Endodermal cell (in vitro differentiated cells): ENCODE data around the gene SLC24A2. TPM values are rescaled to one million over a fixed set of nuclear protein-coding genes. Genes with fewer than 3 reads are reported as not detected.
A peak's percentile ranks its signal among the peaks of the same experiment; 100 is the strongest.
"Not testable (repeated sequence)": the region's sequence is repeated elsewhere in the genome, so short reads cannot be mapped to it uniquely, and the experiment has no call there.

Experiments used
- DNase-seq: peaks from one replicate; pipeline ENCODE4 v3.0.0-alpha.2; 2017
- H3K27ac ChIP-seq: 2 replicates; pipeline ENCODE4 v1.5.1; 2013; ENCODE audit warnings: mild to moderate bottlenecking, low read depth, low read length, moderate library complexity
- H3K27me3 ChIP-seq: 2 replicates; pipeline ENCODE4 v1.6.1; 2013; ENCODE audit warnings: mild to moderate bottlenecking, low read length, moderate library complexity; ENCODE audit not compliant: insufficient read depth, control insufficient read depth, poor library complexity, severe bottlenecking
- H3K36me3 ChIP-seq: 2 replicates; pipeline ENCODE4 v1.7.0; 2013; ENCODE audit warnings: mild to moderate bottlenecking, low read length, moderate library complexity; ENCODE audit not compliant: control insufficient read depth, insufficient read depth
- H3K4me1 ChIP-seq: one replicate; pipeline ENCODE4 v1.7.0; 2013; ENCODE audit warnings: low read length; ENCODE audit not compliant: control insufficient read depth, insufficient read depth
- H3K4me3 ChIP-seq: 2 replicates; pipeline ENCODE4 v1.5.1; 2013; ENCODE audit warnings: mild to moderate bottlenecking, low read length, moderate library complexity
- H3K9ac ChIP-seq: 2 replicates; pipeline ENCODE4 v1.6.1; 2013; ENCODE audit warnings: mild to moderate bottlenecking, low read length, moderate library complexity; ENCODE audit not compliant: poor library complexity, severe bottlenecking; ENCODE audit errors: extremely low read depth
- H3K9me3 ChIP-seq: 2 replicates; pipeline ENCODE4 v1.6.1; 2013; ENCODE audit warnings: mild to moderate bottlenecking, low read length, moderate library complexity; ENCODE audit not compliant: control insufficient read depth
- H3K27ac Mint-ChIP-seq: 2 replicates; pipeline ENCODE4 v1.8.0; 2020; ENCODE audit warnings: mixed read lengths
- H3K27me3 Mint-ChIP-seq: 2 replicates; pipeline ENCODE4 v1.8.0; 2021; ENCODE audit warnings: mild to moderate bottlenecking, mixed read lengths; ENCODE audit not compliant: insufficient read depth
- H3K36me3 Mint-ChIP-seq: 2 replicates; pipeline ENCODE4 v1.8.0; 2020; ENCODE audit warnings: low read depth, mixed read lengths
- H3K4me1 Mint-ChIP-seq: 2 replicates; pipeline ENCODE4 v1.8.0; 2020; ENCODE audit warnings: mixed read lengths
- H3K4me3 Mint-ChIP-seq: 2 replicates; pipeline ENCODE4 v1.8.0; 2020; ENCODE audit warnings: mild to moderate bottlenecking, moderate library complexity, mixed read lengths
- H3K9me3 Mint-ChIP-seq: 2 replicates; pipeline ENCODE4 v1.8.0; 2020; ENCODE audit warnings: mild to moderate bottlenecking, mixed read lengths
- CTCF ChIP-seq: fragments of 200-600 bp; sonication (generic); conservative IDR thresholded peaks from 2 replicates; pipeline ENCODE4 v1.5.0; 2021; ENCODE audit warnings: antibody characterized with exemption, mild to moderate bottlenecking
- WGBS, 2 experiments: methylation state at CpG; one replicate each; pipeline versions ENCODE4 v1.1.5 to v1.1.7; 2013; ENCODE audit warnings: missing lambda C conversion rate in 2 of 2, mixed read lengths in 1 of 2; ENCODE audit not compliant: insufficient coverage in 1 of 2, insufficient read length in 1 of 2; 5-methylcytosine and 5-hydroxymethylcytosine counted together
- long read RNA-seq, 4 experiments: library from polyadenylated mRNA in 2 of 4; library from RNA in 1 of 4; library from capped mRNA in 1 of 4; stranded (forward) in 3 of 4; unstranded in 1 of 4; transcript quantifications; one replicate each; pipeline ENCODE4 v2.0.0, GENCODE V29; 2020 to 2021; ENCODE audit warnings: inconsistent platforms in 1 of 4
- polyA plus RNA-seq, 2 experiments: library from polyadenylated mRNA; stranded (reverse); fragments of 50-300 nt; gene quantifications; one replicate each; pipeline ENCODE4 v1.2.3, GENCODE V29; 2013
- total RNA-seq, 2 donors: library from RNA; stranded (reverse); fragmentation: NEBNext Ultra II Directional in 1 of 2; extraction: Animal tissue kit (Norgen Biotek cat#: 25700) in 1 of 2; gene quantifications; 2 replicates in 1 of 2; 3 replicates in 1 of 2; pipeline ENCODE4 v1.2.1, GENCODE V29; 2021

Gene SLC24A2
- total RNA-seq: under 1 TPM; 0.48 to 0.82 TPM
- 0.36 TPM for polyA plus RNA-seq (2013, experiment 1 of 2)
- 0.25 TPM for polyA plus RNA-seq (2013, experiment 2 of 2)
- long read RNA-seq, experiment 1: 0 reads
- long read RNA-seq, experiment 2, partial matches to known transcripts: 0 of 1 reads
- long read RNA-seq, experiment 2, other reads (novel, unspliced or antisense): 1 of 1 reads
- long read RNA-seq, experiment 3, partial matches to known transcripts: 0 of 4 reads
- long read RNA-seq, experiment 3, other reads (novel, unspliced or antisense): 4 of 4 reads
- long read RNA-seq, experiment 4: 0 reads

- Histone ChIP-seq H3K9me3 (peaks cover 13% of the 10 kb centered on the region), H3K36me3 (no peaks in the 10 kb centered on the region), H3K9ac (peak within 1 kb of the TSS; percentile 4), H3K27ac (no peak within 1 kb of the TSS), H3K4me3 (peak within 1 kb of the TSS; percentile 77), H3K27me3 (peaks cover 87% of the 10 kb centered on the region), H3K4me1 (peaks cover 3% of the 10 kb centered on the region)
- WGBS, 2 experiments: 0 to 1% methylated on average over 16 to 67 of the region's 67 CpGs
- Mint-ChIP-seq H3K9me3 (peaks cover 10% of the 10 kb centered on the region), H3K36me3 (no peaks in the 10 kb centered on the region), H3K4me1 (peaks cover 8% of the 10 kb centered on the region), H3K27me3 (peaks cover 96% of the 10 kb centered on the region), H3K27ac (peak within 1 kb of the TSS; percentile 48), H3K4me3 (peak within 1 kb of the TSS; percentile 60)
- TF ChIP-seq CTCF: no peak
- DNase-seq: peak; percentile 86
Measured at GRCh38 chr9:19788614-19789271, at the start of gene SLC24A2. TSS of gene SLC24A2 (minus strand) at chr9:19789037.

GRCh38 chr9:19833331-19833730 lies 44.5 kb upstream of the SLC24A2 start:
- H3K9ac ChIP-seq, H3K9me3 ChIP-seq, H3K4me3 ChIP-seq, H3K27me3 ChIP-seq, H3K27me3 Mint-ChIP-seq, H3K4me1 Mint-ChIP-seq, H3K27ac Mint-ChIP-seq, H3K4me1 ChIP-seq, H3K27ac ChIP-seq, H3K4me3 Mint-ChIP-seq, H3K36me3 Mint-ChIP-seq, H3K36me3 ChIP-seq, DNase-seq: not testable (repeated sequence)
- WGBS, 2 experiments: 96% methylated on average over 9 of the region's 9 CpGs; no CpG with 5 or more reads in 1 of the 2 experiments
- H3K9me3 Mint-ChIP-seq: peaks cover 57% of the 10 kb centered on the region

DNA sequence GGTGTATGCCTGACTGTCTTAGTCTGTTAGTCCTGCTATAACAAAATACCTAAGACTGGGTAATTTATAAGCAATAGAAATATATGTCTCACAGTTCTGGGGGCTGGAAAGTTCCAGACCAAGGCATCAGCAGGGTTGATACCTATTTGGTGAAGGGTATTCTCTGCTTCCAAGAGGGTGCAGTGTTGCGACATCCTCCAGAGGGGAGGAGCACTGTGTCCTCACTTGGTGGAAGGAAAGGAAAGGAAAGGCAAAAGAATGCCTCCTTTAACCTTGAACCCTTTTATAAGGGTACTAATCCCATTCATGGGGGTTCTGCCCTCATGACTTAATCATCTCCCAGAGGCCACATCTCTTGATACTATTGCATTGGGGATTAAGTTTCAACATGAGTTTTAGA lies 42.0 kb upstream of the SLC24A2 start:
- Mint-ChIP-seq H3K27ac (no peak overlapping the region), H3K4me1 (no peaks in the 10 kb centered on the region), H3K9me3 (peaks cover 48% of the 10 kb centered on the region), H3K27me3 (no peaks in the 10 kb centered on the region), H3K4me3 (no peak overlapping the region), H3K36me3 (no peaks in the 10 kb centered on the region)
- H3K9ac ChIP-seq: no peak overlapping the region
- no peak for DNase-seq
- no peak overlapping the region for H3K4me3 ChIP-seq
- H3K4me1 ChIP-seq: no peaks in the 10 kb centered on the region
- 92% methylated on average over 1 of the region's 1 CpG; no CpG with 5 or more reads in 1 of the 2 experiments for WGBS, 2 experiments
- H3K9me3 ChIP-seq: peaks cover 10% of the 10 kb centered on the region
- H3K27ac ChIP-seq: no peak overlapping the region
- TF ChIP-seq CTCF: no peak
- no peaks in the 10 kb centered on the region for H3K27me3 ChIP-seq
- no peaks in the 10 kb centered on the region for H3K36me3 ChIP-seq
